Measurements from ENCODE around the gene MMP25. TPM values are rescaled to one million over a fixed set of nuclear protein-coding genes. Genes with fewer than 3 reads are reported as not detected.

The MMP25 gene
- total and polyA plus RNA-seq, 9 of the 15 experiments (the other 6 are each of a cell fraction or from before 2014, with no cell fraction given): 0.03 to 0.04 TPM; not detected in 7

DNA sequence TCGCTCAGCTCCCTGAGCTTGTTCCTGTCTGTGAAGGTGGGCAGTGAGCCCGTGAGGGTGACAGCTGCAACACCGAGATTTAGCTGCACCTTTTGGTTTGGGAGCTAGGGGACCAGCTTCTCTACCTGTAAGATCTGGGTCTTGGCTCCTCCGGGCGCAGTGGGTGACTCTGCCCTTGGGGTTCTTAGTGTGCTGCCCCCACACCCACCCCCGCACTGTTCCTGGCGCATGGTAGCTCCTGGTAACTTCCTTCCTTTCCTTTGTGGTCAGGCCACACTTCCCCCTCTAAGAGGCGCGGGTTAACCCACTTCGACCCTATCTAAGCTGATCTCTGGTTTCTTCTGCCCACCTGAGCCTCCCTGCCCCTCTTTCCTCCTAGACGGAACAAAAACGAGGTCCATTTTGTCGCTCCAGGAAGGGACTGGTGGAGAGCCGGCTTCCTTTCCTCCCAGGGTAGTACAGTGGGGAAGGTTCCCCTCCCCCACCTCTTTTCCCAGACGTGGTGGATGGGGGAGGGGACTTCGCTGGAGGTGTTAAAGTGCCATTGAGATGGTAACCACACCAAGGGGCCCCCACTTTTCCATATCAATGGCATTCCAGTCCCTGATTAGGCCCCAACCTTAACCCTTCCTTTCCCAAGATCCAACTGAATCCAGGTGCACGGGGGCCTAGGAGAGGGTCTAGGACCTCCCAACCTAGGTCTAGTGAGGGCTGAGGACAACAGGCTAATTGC is 38.2 kb upstream of the MMP25 start (continued):
- TF ChIP-seq FOS (IDR thresholded peaks at IDR 0.05; ENCODE audit: extremely low read depth, insufficient read length): no peak
- peak; percentile 38 to 43; a peak in 1 of 4 replicates for TF ChIP-seq ARNT (IDR thresholded peaks at IDR 0.05)
- peak; percentile 28 for TF ChIP-seq TBP (optimal IDR thresholded peaks at IDR 0.05; ENCODE audit: low read depth, low read length)
- peak; percentile 60; the same call in 1 of the 2 replicates for TF ChIP-seq NCOA1 (IDR thresholded peaks at IDR 0.05; ENCODE audit: low read depth)
- 0 out of 2 replicates have a peak, but pooled peaks have one; percentile 39 for TF ChIP-seq CREM (IDR thresholded peaks at IDR 0.05; ENCODE audit: low read depth)
- TF ChIP-seq, protein P1, sequence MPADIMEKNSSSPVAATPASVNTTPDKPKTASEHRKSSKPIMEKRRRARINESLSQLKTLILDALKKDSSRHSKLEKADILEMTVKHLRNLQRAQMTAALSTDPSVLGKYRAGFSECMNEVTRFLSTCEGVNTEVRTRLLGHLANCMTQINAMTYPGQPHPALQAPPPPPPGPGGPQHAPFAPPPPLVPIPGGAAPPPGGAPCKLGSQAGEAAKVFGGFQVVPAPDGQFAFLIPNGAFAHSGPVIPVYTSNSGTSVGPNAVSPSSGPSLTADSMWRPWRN (IDR thresholded peaks at IDR 0.05; ENCODE audit: low read depth): peak; percentile 34; the same call in 1 of the 2 replicates
- TF ChIP-seq ETV1 (tag; conservative IDR thresholded peaks at IDR 0.05; ENCODE audit: low read depth): peak; percentile 69
- peak; percentile 63 for TF ChIP-seq ARID1B (IDR thresholded peaks at IDR 0.05)
- TF ChIP-seq, protein P2, sequence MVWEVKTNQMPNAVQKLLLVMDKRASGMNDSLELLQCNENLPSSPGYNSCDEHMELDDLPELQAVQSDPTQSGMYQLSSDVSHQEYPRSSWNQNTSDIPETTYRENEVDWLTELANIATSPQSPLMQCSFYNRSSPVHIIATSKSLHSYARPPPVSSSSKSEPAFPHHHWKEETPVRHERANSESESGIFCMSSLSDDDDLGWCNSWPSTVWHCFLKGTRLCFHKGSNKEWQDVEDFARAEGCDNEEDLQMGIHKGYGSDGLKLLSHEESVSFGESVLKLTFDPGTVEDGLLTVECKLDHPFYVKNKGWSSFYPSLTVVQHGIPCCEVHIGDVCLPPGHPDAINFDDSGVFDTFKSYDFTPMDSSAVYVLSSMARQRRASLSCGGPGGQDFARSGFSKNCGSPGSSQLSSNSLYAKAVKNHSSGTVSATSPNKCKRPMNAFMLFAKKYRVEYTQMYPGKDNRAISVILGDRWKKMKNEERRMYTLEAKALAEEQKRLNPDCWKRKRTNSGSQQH (CRISPR knock-in tag; IDR thresholded peaks at IDR 0.05): peak; percentile 35; the same call in 1 of the 2 replicates
- TF ChIP-seq SRSF9 (IDR thresholded peaks at IDR 0.05; ENCODE audit: borderline replicate concordance, low read depth, low read length): no peak
- peak; percentile 94 for TF ChIP-seq NFRKB (IDR thresholded peaks at IDR 0.05; ENCODE audit: low read depth)
- no peak for TF ChIP-seq NR2C2 (CRISPR knock-in tag; IDR thresholded peaks at IDR 0.05)
- TF ChIP-seq NR2C2 (tag; IDR thresholded peaks at IDR 0.05): no peak
- peak; percentile 17; the same call in 1 of the 2 replicates for TF ChIP-seq JUND (IDR thresholded peaks at IDR 0.05; ENCODE audit: borderline replicate concordance, low read depth, low read length)
- TF ChIP-seq JUND (tag; IDR thresholded peaks at IDR 0.05; ENCODE audit: borderline replicate concordance, low read depth, low read length): no peak; the same call in 1 of the 3 replicates
- TF ChIP-seq HDAC2 (IDR thresholded peaks at IDR 0.05): peak; percentile 66; the same call in 1 of the 2 replicates
- no peak for TF ChIP-seq NFIX (CRISPR knock-in tag; IDR thresholded peaks at IDR 0.05; ENCODE audit: low read depth)
- peak; percentile 71; the same call in 1 of the 2 replicates for TF ChIP-seq SMAD4 (CRISPR knock-in tag; conservative IDR thresholded peaks at IDR 0.05)
- TF ChIP-seq RNF2 (IDR thresholded peaks at IDR 0.05): peak; percentile 69; the same call in 1 of the 2 replicates
- no peak for TF ChIP-seq MED1 (CRISPR knock-in tag; IDR thresholded peaks at IDR 0.05; ENCODE audit: borderline replicate concordance)
- TF ChIP-seq ZNF445 (CRISPR knock-in tag; IDR thresholded peaks at IDR 0.05; ENCODE audit: low read depth): no peak
- TF ChIP-seq, protein P3, sequence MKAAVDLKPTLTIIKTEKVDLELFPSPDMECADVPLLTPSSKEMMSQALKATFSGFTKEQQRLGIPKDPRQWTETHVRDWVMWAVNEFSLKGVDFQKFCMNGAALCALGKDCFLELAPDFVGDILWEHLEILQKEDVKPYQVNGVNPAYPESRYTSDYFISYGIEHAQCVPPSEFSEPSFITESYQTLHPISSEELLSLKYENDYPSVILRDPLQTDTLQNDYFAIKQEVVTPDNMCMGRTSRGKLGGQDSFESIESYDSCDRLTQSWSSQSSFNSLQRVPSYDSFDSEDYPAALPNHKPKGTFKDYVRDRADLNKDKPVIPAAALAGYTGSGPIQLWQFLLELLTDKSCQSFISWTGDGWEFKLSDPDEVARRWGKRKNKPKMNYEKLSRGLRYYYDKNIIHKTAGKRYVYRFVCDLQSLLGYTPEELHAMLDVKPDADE (conservative IDR thresholded peaks at IDR 0.05; ENCODE audit: control insufficient read depth, low read depth, low read length): no peak
- peak; percentile 49; the same call in 1 of the 2 replicates for TF ChIP-seq SOX6 (IDR thresholded peaks at IDR 0.05)
- TF ChIP-seq TAF7 (tag; IDR thresholded peaks at IDR 0.05): peak; percentile 61; the same call in 1 of the 2 replicates
- no peak for TF ChIP-seq MTA2 (IDR thresholded peaks at IDR 0.05; ENCODE audit: low read depth)
- no peak for TF ChIP-seq POLR2B (IDR thresholded peaks at IDR 0.05; ENCODE audit: low read depth, partially characterized antibody)
- no peak for TF ChIP-seq KLF10 (CRISPR knock-in tag; IDR thresholded peaks at IDR 0.05)
- no peak for TF ChIP-seq EWSR1 (IDR thresholded peaks at IDR 0.05; ENCODE audit: borderline replicate concordance, low read depth, partially characterized antibody)
- peak; percentile 93 for TF ChIP-seq LEF1 (IDR thresholded peaks at IDR 0.05)

Measured in K562 (cell line).